Tibial nerve (tissue), 4 donors: ENCODE measurements around the gene MICU1.

Source experiments
- CTCF ChIP-seq, 5 experiments: fragments of 200-600 bp in 3 of 5; fragments of 450-650 bp in 2 of 5; sonication (generic) in 3 of 5; IDR thresholded peaks; one replicate each; pipeline ENCODE4 v1.5.1; 2016 to 2019; ENCODE audit warnings: antibody characterized with exemption in 5 of 5, mild to moderate bottlenecking in 3 of 5, moderate library complexity in 2 of 5
- EP300 ChIP-seq, 2 donors: sonication (generic); formaldehyde crosslinking; IDR thresholded peaks; one replicate each; pipeline ENCODE4 v1.6.1; 2017; ENCODE audit warnings: antibody characterized with exemption in 2 of 2, mild to moderate bottlenecking in 1 of 2

GRCh38 chr10:72334825-72335393, 291.0 kb downstream of the MICU1 start:
- TF ChIP-seq CTCF (IDR thresholded peaks at IDR 0.05) (peak; percentile 3 to 48 (median 37)), EP300 (IDR thresholded peaks at IDR 0.05) (peak; percentile 90 to 99)
